Gastroesophageal sphincter (tissue), 3 donors: Measurements from ENCODE around the gene RYR2.

ENCODE experiments used
- CTCF ChIP-seq, 4 experiments: fragments of 200-600 bp in 2 of 4; fragments of 450-650 bp in 2 of 4; sonication (generic) in 1 of 4; IDR thresholded peaks; one replicate each; pipeline ENCODE4 v1.5.1; 2017 to 2019; ENCODE audit warnings: antibody characterized with exemption in 4 of 4, mild to moderate bottlenecking in 2 of 4, moderate library complexity in 2 of 4
- POLR2AphosphoS5 ChIP-seq: sonication (generic); formaldehyde crosslinking; IDR thresholded peaks from one replicate; pipeline ENCODE4 v1.6.1; 2017; ENCODE audit warnings: antibody characterized with exemption

- TF ChIP-seq CTCF (IDR thresholded peaks at IDR 0.05) = no peak
- no peak for TF ChIP-seq POLR2AphosphoS5
Measured at GRCh38 chr1:237740846-237741245, 698.9 kb downstream of the RYR2 start.
